ENCODE measurements around the gene TUBG1. TPM values are rescaled to one million over a fixed set of nuclear protein-coding genes. Genes with fewer than 3 reads are reported as not detected.

Gene TUBG1
- total RNA-seq: 36.1 and 52.2 TPM in 2 replicates

- peak; percentile 43 for TF ChIP-seq CTCF (IDR thresholded peaks at IDR 0.05; ENCODE audit: insufficient read depth, low read depth, low read length)
- peak within 1 kb of the TSS; percentile 91 for H3K4me3 ChIP-seq (ENCODE audit: low read depth, low read length)
- DNase-seq (ENCODE audit: low read depth): peak; percentile 99
Measured at GRCh38 chr17:42609182-42609813, at the start of gene TUBG1, which contains the start of gene RETREG3. TUBG1 (plus strand) TSS chr17:42609683; CDS start chr17:42609738, 55 bp downstream. RETREG3 (minus strand) TSS chr17:42609374; CDS start chr17:42609324, 50 bp downstream.

- no peak overlapping the region for H3K4me3 ChIP-seq (ENCODE audit: low read depth, low read length)
- DNase-seq (ENCODE audit: low read depth): no peak
- TF ChIP-seq CTCF (IDR thresholded peaks at IDR 0.05; ENCODE audit: insufficient read depth, low read depth, low read length): no peak
Measured at GRCh38 chr17:42560246-42560645, 49.2 kb upstream of the TUBG1 start.

- peak; percentile 98 for DNase-seq (ENCODE audit: low read depth)
- H3K4me3 ChIP-seq (ENCODE audit: low read depth, low read length): peak within 1 kb of the TSS; percentile 92
- no peak for TF ChIP-seq CTCF (IDR thresholded peaks at IDR 0.05; ENCODE audit: insufficient read depth, low read depth, low read length)
Measured at GRCh38 chr17:42561897-42562387, 47.5 kb upstream of the TUBG1 start, which contains the start of gene COASY. COASY (plus strand) TSS chr17:42562148; CDS start chr17:42562623, 475 bp downstream.

GRCh38 chr17:42562388-42563142 lies 46.9 kb upstream of the TUBG1 start:
- H3K4me3 ChIP-seq (ENCODE audit: low read depth, low read length): peak overlapping the region; percentile 92
- DNase-seq (ENCODE audit: low read depth): peak; percentile 55
- no peak for TF ChIP-seq CTCF (IDR thresholded peaks at IDR 0.05; ENCODE audit: insufficient read depth, low read depth, low read length)

- no peak for TF ChIP-seq CTCF (IDR thresholded peaks at IDR 0.05; ENCODE audit: insufficient read depth, low read depth, low read length)
- DNase-seq (ENCODE audit: low read depth): no peak
- peak overlapping the region; percentile 92 for H3K4me3 ChIP-seq (ENCODE audit: low read depth, low read length)
Measured at GRCh38 chr17:42563143-42563509, 46.4 kb upstream of the TUBG1 start.

GRCh38 chr17:42563543-42563942 lies 45.9 kb upstream of the TUBG1 start:
- peak overlapping the region; percentile 92 for H3K4me3 ChIP-seq (ENCODE audit: low read depth, low read length)
- no peak for DNase-seq (ENCODE audit: low read depth)
- TF ChIP-seq CTCF (IDR thresholded peaks at IDR 0.05; ENCODE audit: insufficient read depth, low read depth, low read length): no peak
